Measurements from ENCODE around the gene C1GALT1C1L.

C1GALT1C1L gene

GRCh38 chr2:43710866-43711265 is 34.6 kb upstream of the C1GALT1C1L start:
- no peak overlapping the region for H3K4me2 ChIP-seq (ENCODE audit: low read length)
- no peaks in the 10 kb centered on the region for H3K4me1 ChIP-seq (ENCODE audit: low read length)
- no peak overlapping the region for H3K4me3 ChIP-seq (ENCODE audit: low read length)
- H3K36me3 ChIP-seq (replicated peaks; ENCODE audit: low read depth, low read length) = no peaks in the 10 kb centered on the region
- no peak for TF ChIP-seq EZH2phosphoT487 (IDR thresholded peaks at IDR 0.05; ENCODE audit: low read depth)
- TF ChIP-seq, protein P1, sequence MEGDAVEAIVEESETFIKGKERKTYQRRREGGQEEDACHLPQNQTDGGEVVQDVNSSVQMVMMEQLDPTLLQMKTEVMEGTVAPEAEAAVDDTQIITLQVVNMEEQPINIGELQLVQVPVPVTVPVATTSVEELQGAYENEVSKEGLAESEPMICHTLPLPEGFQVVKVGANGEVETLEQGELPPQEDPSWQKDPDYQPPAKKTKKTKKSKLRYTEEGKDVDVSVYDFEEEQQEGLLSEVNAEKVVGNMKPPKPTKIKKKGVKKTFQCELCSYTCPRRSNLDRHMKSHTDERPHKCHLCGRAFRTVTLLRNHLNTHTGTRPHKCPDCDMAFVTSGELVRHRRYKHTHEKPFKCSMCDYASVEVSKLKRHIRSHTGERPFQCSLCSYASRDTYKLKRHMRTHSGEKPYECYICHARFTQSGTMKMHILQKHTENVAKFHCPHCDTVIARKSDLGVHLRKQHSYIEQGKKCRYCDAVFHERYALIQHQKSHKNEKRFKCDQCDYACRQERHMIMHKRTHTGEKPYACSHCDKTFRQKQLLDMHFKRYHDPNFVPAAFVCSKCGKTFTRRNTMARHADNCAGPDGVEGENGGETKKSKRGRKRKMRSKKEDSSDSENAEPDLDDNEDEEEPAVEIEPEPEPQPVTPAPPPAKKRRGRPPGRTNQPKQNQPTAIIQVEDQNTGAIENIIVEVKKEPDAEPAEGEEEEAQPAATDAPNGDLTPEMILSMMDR (IDR thresholded peaks at IDR 0.05; ENCODE audit: low read depth, low read length) = no peak
- no peak overlapping the region for H2AFZ ChIP-seq (ENCODE audit: low read depth, low read length)
- H3K27ac ChIP-seq (ENCODE audit: low read length) = no peak overlapping the region
- no peaks in the 10 kb centered on the region for H4K20me1 ChIP-seq (ENCODE audit: insufficient read depth, low read length)
- H3K27me3 ChIP-seq (ENCODE audit: low read depth, low read length) = peaks cover 12% of the 10 kb centered on the region; the same call in 1 of the 2 replicates
- no peaks in the 10 kb centered on the region for H3K9me3 ChIP-seq (ENCODE audit: insufficient read depth, low read length)
- no peaks in the 10 kb centered on the region for H3K79me2 ChIP-seq (ENCODE audit: low read length)
- no peak overlapping the region for H3K9ac ChIP-seq (ENCODE audit: low read length)

DNA sequence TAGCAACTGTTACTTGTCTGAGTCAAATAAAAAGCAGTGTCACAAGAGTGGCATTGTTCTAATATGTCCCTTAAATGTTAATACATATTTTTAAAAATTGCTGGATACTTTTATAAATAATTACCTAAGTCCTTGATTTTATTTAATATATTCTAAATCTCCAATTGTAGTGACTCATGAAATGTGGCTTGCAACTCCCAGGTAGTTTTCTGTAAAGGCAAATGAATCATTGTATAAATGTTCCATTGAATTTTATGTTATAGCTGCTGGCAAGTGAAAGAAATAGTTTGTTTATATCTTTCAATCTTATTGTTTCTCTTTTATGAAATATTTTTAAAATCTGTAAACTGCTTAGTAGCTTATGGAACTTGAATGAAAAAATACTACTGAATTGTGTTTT is 32.7 kb upstream of the C1GALT1C1L start:
- H3K36me3 ChIP-seq (replicated peaks; ENCODE audit: low read depth, low read length) = no peaks in the 10 kb centered on the region
- H3K4me2 ChIP-seq (ENCODE audit: low read length) = no peak overlapping the region
- no peak overlapping the region for H3K9ac ChIP-seq (ENCODE audit: low read length)
- H3K27ac ChIP-seq (ENCODE audit: low read length) = no peak overlapping the region
- peaks cover 15% of the 10 kb centered on the region; the same call in 1 of the 2 replicates for H3K27me3 ChIP-seq (ENCODE audit: low read depth, low read length)
- H4K20me1 ChIP-seq (ENCODE audit: insufficient read depth, low read length) = no peaks in the 10 kb centered on the region
- TF ChIP-seq, protein P1 (IDR thresholded peaks at IDR 0.05; ENCODE audit: low read depth, low read length) = no peak
- no peak for TF ChIP-seq EZH2phosphoT487 (IDR thresholded peaks at IDR 0.05; ENCODE audit: low read depth)
- H3K79me2 ChIP-seq (ENCODE audit: low read length) = no peaks in the 10 kb centered on the region
- no peaks in the 10 kb centered on the region for H3K4me1 ChIP-seq (ENCODE audit: low read length)
- no peak overlapping the region for H2AFZ ChIP-seq (ENCODE audit: low read depth, low read length)
- no peak overlapping the region for H3K4me3 ChIP-seq (ENCODE audit: low read length)
- no peaks in the 10 kb centered on the region for H3K9me3 ChIP-seq (ENCODE audit: insufficient read depth, low read length)

DNA sequence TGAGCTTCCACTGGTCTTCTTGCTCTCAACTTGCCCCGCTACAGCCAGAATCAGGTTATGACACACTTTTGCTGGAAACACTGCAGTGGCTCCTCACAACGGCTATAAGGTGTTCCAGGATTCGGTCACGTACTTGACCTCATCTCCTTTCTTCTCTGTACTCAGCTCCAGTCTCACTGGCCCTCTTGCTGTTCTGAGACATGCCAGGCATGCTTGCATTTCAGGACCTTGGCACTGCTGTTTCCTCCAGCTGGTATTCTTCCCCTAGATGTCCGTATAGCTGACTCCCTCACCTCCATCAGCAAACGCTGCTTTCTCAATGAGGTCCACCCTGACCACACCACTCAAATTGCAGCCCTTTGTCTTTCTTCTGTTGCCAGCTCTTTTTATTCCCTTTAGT is 31.9 kb upstream of the C1GALT1C1L start:
- H3K36me3 ChIP-seq (replicated peaks; ENCODE audit: low read depth, low read length) = no peaks in the 10 kb centered on the region
- H3K27me3 ChIP-seq (ENCODE audit: low read depth, low read length) = peaks cover 15% of the 10 kb centered on the region; the same call in 1 of the 2 replicates
- no peaks in the 10 kb centered on the region for H3K4me1 ChIP-seq (ENCODE audit: low read length)
- no peak overlapping the region for H3K4me3 ChIP-seq (ENCODE audit: low read length)
- no peaks in the 10 kb centered on the region for H3K79me2 ChIP-seq (ENCODE audit: low read length)
- no peak overlapping the region for H2AFZ ChIP-seq (ENCODE audit: low read depth, low read length)
- no peak overlapping the region for H3K9ac ChIP-seq (ENCODE audit: low read length)
- H4K20me1 ChIP-seq (ENCODE audit: insufficient read depth, low read length) = no peaks in the 10 kb centered on the region
- H3K27ac ChIP-seq (ENCODE audit: low read length) = no peak overlapping the region
- H3K9me3 ChIP-seq (ENCODE audit: insufficient read depth, low read length) = no peaks in the 10 kb centered on the region
- H3K4me2 ChIP-seq (ENCODE audit: low read length) = no peak overlapping the region
- no peak for TF ChIP-seq EZH2phosphoT487 (IDR thresholded peaks at IDR 0.05; ENCODE audit: low read depth)
- TF ChIP-seq, protein P1 (IDR thresholded peaks at IDR 0.05; ENCODE audit: low read depth, low read length) = no peak

DNA sequence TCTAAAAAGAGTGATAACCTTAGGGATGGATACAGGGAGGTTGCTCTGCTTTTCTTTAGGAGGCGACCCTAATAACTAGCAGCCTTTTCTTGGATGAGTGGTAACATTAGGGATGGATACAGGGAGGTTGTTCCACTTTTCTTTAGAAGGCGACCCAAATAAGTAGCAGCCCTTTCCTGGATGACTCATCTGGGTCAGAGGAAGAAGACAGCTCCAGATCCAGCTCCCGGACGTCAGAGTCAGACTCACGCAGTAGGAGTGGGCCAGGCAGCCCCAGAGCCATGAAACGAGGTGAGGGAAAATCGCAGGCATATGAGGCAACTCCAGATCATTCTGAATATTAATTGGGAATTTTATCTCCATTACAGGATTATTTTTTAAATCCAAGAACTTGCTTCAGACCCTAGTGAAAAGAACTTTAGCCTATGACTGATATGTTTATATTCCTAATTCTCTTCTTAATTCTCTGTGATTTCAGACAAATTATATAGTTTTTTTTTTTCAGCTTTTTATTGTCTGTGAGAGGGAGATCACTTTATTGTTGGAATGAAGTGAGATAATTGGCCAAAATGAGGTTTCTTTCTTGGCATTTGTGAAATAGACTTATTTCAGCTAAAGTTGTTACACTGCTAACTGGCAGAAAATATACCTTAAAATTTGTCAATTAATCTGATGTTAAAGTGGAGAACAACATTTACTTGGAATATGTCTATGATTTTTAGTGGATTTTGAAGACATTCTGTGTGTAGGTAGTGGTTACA is 31.2 kb upstream of the C1GALT1C1L start:
- Histone ChIP-seq H3K27me3 (ENCODE audit: low read depth, low read length) (peaks cover 15% of the 10 kb centered on the region; the same call in 1 of the 2 replicates), H3K27ac (ENCODE audit: low read length) (no peak overlapping the region), H3K4me1 (ENCODE audit: low read length) (no peaks in the 10 kb centered on the region), H3K4me2 (ENCODE audit: low read length) (no peak overlapping the region), H3K9me3 (ENCODE audit: insufficient read depth, low read length) (no peaks in the 10 kb centered on the region), H2AFZ (ENCODE audit: low read depth, low read length) (no peak overlapping the region), H4K20me1 (ENCODE audit: insufficient read depth, low read length) (no peaks in the 10 kb centered on the region), H3K4me3 (ENCODE audit: low read length) (no peak overlapping the region), H3K9ac (ENCODE audit: low read length) (no peak overlapping the region), H3K79me2 (ENCODE audit: low read length) (no peaks in the 10 kb centered on the region), H3K36me3 (replicated peaks; ENCODE audit: low read depth, low read length) (no peaks in the 10 kb centered on the region)
- TF ChIP-seq, protein P1 (IDR thresholded peaks at IDR 0.05; ENCODE audit: low read depth, low read length) = no peak
- no peak for TF ChIP-seq EZH2phosphoT487 (IDR thresholded peaks at IDR 0.05; ENCODE audit: low read depth)
